GM12875 (cell line): ENCODE data around the gene KRTAP1-4.
"Not testable (repeated sequence)": the region's sequence is repeated elsewhere in the genome, so short reads cannot be mapped to it uniquely, and the experiment has no call there.

Experiments
- H3K4me3 ChIP-seq: one replicate; pipeline ENCODE4 v1.5.1; 2011; ENCODE audit warnings: low read depth, low read length, control low read depth
- TF ChIP-seq, protein P1 (sequence below): IDR thresholded peaks from 2 replicates; pipeline ENCODE4 v1.5.1; 2011; ENCODE audit warnings: low read depth, mild to moderate bottlenecking, control low read depth, inconsistent platforms, low read length, moderate library complexity, borderline replicate concordance; ENCODE audit not compliant: insufficient read depth

KRTAP1-4 gene

DNA sequence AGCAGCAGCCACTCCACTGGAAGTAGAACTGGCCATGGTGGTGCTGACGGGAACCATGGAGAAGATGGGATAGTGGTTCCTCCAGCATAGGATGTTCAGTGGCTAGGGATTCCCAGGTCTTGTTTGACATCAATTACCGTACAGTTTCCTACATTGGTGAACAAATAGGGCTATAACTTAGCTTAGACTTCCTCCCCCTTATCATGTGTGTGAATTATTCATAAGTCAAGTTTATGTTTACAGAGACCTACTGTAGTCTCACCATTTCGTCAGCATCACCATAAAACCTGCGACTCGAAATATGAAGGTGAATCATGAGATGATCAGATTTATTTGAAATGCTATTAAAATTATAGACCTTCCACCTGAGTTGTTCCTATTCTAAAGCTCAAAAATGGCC lies 28.7 kb upstream of the KRTAP1-4 start:
- TF ChIP-seq, protein P1, sequence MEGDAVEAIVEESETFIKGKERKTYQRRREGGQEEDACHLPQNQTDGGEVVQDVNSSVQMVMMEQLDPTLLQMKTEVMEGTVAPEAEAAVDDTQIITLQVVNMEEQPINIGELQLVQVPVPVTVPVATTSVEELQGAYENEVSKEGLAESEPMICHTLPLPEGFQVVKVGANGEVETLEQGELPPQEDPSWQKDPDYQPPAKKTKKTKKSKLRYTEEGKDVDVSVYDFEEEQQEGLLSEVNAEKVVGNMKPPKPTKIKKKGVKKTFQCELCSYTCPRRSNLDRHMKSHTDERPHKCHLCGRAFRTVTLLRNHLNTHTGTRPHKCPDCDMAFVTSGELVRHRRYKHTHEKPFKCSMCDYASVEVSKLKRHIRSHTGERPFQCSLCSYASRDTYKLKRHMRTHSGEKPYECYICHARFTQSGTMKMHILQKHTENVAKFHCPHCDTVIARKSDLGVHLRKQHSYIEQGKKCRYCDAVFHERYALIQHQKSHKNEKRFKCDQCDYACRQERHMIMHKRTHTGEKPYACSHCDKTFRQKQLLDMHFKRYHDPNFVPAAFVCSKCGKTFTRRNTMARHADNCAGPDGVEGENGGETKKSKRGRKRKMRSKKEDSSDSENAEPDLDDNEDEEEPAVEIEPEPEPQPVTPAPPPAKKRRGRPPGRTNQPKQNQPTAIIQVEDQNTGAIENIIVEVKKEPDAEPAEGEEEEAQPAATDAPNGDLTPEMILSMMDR: no peak
- H3K4me3 ChIP-seq: no peak overlapping the region

DNA sequence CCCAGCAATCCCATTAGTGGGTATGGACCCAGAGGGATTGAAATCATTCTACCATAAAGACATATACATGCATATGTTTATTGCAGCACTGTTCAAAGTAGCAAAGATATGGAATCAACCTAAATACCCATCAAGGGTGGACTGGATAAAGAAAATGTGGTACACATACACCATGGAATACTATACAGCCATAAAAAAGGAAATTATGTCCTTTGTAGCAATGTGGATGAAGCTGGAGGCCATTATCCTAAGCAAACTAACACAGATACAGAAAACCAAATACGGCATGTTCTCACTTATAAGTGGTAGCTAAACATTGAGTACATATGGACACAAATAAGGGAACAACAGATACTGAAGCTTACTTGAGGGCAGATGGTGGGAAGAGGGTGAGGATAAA lies 27.6 kb upstream of the KRTAP1-4 start:
- no peak overlapping the region for H3K4me3 ChIP-seq
- TF ChIP-seq, protein P1: no peak

DNA sequence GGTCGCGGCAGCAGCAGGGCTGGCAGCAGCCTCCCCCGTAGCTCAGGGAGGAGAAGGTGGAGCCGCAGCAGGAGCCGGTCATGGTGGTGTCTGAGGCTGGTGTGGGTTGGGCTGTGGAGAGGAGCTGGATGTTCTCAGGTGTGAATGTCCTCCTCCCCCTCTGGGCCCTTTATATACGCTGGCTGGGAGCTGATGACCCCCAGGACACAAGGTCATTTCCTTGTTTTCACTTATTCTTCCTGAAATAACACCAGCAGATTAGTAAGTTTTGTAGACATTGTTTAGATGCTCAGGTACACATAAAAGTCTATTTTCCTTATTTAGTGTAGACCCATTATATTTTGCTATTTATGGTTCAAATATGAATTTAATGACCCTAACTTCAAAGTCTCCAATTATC lies 25.1 kb upstream of the KRTAP1-4 start, which contains the start of gene KRTAP2-2:
Gene KRTAP2-2, minus strand, starts transcription at position 101 of the 400 bp plus-strand sequence. Its CDS starts 19 bp downstream, at position 82.
- H3K4me3 ChIP-seq: not testable (repeated sequence)

DNA sequence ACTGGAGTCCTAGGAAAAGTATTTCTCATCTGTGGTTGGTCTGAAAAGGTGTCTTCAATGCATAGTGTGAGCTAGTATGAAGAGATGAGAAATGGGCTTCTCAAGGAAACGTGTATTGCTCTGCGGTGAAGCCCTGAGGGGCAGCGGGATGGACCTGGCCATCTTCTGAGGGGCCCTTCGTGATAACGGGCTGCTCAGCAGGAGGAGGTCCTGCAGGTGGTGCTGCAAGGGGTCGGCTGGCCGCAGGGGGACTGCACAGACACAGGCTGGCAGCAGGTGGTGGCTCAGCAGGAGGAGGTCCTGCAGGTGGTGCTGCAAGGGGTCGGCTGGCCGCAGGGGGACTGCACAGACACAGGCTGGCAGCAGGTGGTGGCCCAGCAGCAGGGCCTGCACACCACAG lies 24.6 kb upstream of the KRTAP1-4 start:
- H3K4me3 ChIP-seq: not testable (repeated sequence)

DNA sequence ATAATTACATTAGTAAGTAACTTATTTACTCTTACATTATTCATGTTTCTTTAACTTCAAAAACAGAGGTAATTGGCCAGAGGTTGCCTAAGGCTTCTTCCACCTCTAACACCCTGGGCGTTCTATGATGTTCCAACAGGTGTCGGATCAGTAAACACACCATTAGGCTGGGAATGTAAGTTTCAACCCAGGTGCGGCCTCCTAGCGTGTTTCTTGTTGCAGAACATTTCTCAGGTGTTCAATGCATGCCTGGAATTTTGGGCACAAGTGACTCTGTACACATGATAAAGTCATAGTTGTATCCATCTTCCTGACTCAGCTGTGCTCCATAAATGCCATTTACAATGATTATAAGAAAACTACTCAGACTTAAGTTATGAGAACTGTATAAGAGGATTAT lies 24.0 kb upstream of the KRTAP1-4 start:
- H3K4me3 ChIP-seq: no peak overlapping the region
- TF ChIP-seq, protein P1: no peak

DNA sequence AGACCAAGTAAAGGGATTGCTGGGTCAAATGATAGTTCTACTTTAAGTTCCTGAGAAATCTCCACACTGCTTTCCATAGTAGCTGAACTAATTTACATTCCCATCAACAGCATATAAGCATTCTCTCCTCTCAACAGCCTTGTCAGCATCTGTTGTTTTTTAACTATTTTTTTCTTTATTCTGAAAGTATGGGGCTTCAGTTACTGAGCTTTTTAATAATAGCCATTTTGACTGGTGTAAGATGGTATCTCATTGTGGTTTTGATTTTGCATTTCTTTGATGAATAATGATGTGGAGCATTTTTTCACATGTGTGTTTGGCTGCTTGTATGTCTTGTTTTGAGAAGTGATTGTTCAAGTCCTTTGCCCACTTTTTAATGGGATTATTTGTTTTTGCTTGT lies 22.6 kb upstream of the KRTAP1-4 start:
- TF ChIP-seq, protein P1: no peak
- H3K4me3 ChIP-seq: no peak overlapping the region

DNA sequence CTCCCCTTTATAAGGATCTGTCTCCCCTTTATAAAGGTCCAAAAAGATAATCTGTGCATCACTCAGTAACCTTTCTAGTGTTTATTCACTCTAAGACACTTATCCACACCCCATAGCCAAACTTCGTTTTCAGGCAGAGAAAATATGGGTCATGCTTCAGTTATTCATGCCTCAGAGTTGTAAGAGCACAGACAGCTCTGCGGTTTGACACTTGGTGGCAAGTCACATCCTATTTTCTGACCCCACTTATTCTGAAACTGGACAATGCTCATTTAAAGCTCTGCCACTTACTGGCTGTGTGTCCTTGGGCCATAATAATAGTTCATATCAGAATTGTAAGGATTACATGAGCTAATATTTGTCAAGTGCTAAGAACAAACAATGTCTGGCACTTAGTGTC lies 19.1 kb upstream of the KRTAP1-4 start:
- TF ChIP-seq, protein P1: no peak
- no peak overlapping the region for H3K4me3 ChIP-seq

DNA sequence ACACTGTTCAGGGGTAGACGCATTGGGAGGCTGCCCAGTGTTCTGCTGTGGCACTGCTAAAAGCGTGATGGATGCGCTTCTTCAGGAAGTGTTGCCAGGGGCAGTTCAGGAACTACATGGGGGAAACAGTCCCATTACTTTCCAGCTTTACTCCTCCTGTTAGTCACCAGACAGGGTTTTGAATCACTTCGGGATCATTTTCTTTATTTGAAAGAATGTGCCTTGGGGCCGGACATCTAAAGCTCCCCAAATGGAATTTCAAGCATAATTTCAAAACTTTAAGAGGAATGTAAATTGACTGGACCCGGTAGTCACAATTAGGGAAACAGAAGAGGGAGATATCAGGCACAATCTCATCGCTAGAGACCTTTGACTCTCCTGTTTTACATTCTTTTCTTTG lies 18.4 kb upstream of the KRTAP1-4 start:
- TF ChIP-seq, protein P1: no peak
- H3K4me3 ChIP-seq: no peak overlapping the region

DNA sequence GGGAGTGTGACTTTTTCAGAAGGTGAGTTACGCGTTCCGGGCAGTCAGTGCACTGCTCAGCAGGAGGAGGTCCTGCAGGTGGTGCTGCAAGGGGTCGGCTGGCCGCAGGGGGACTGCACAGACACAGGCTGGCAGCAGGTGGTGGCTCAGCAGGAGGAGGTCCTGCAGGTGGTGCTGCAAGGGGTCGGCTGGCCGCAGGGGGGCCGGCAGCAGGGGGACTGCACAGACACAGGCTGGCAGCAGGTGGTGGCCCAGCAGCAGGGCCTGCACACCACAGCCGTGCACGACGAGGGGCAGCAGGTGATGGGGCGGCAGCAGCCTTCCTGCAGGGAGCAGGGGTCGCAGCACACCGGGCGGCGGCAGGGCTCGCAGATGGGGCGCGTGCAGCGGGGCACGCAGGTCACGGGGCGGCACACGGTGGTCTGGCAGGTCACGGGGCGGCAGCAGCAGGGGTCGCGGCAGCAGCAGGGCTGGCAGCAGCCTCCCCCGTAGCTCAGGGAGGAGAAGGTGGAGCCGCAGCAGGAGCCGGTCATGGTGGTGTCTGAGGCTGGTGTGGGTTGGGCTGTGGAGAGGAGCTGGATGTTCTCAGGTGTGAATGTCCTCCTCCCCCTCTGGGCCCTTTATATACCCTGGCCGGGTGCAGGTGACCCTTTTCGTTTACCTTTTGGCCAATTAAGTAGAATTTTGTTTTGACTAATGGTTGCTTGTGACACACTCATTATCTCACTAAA lies 16.9 kb upstream of the KRTAP1-4 start, which contains the start of gene KRTAP2-1:
Gene KRTAP2-1, minus strand, starts transcription at position 582 of the 731 bp plus-strand sequence. Its CDS starts 49 bp downstream, at position 533.
- H3K4me3 ChIP-seq: not testable (repeated sequence)
